Ovary (tissue), 3 donors: ENCODE data around the gene PALLD.

Source experiments
- CTCF ChIP-seq, 3 donors: fragments of 450-650 bp in 2 of 3; fragments of 200-600 bp in 1 of 3; IDR thresholded peaks; one replicate each; pipeline versions ENCODE4 v1.5.1 to v1.8.0; 2016 to 2022; ENCODE audit warnings: antibody characterized with exemption in 3 of 3, mild to moderate bottlenecking in 1 of 3
- POLR2A ChIP-seq: fragments of 450-650 bp; IDR thresholded peaks from one replicate; pipeline ENCODE4 v1.6.1; 2017; ENCODE audit warnings: antibody characterized with exemption, mild to moderate bottlenecking, moderate library complexity
- donor health status: DM: no; HTN: no; CAD: no.

- TF ChIP-seq CTCF (IDR thresholded peaks at IDR 0.05), result no peak
- TF ChIP-seq POLR2A, result no peak
Observed at GRCh38 chr4:168550064-168550766, 53.4 kb downstream of the PALLD start.
